GM19372 (cell line): ENCODE results near the gene BABAM2.
"Not testable (repeated sequence)": the region's sequence is repeated elsewhere in the genome, so short reads cannot be mapped to it uniquely, and the experiment has no call there.

ENCODE experiments used
- ATAC-seq: cut with Tn5 transposase; IDR thresholded peaks from one replicate; pipeline ENCODE4 v1.9.1; 2021; ENCODE audit warnings: mild to moderate bottlenecking, low read depth, moderate library complexity; ENCODE audit not compliant: unreplicated experiment

The BABAM2 gene

GRCh38 chr2:28319118-28320008 lies 428.8 kb downstream of the BABAM2 start:
- ATAC-seq: no peak

- no peak for ATAC-seq
These were observed 429.5 kb downstream of the BABAM2 start for GRCh38 chr2:28320009-28320365.

GRCh38 chr2:28320371-28320770 lies 429.8 kb downstream of the BABAM2 start:
- no peak for ATAC-seq

DNA sequence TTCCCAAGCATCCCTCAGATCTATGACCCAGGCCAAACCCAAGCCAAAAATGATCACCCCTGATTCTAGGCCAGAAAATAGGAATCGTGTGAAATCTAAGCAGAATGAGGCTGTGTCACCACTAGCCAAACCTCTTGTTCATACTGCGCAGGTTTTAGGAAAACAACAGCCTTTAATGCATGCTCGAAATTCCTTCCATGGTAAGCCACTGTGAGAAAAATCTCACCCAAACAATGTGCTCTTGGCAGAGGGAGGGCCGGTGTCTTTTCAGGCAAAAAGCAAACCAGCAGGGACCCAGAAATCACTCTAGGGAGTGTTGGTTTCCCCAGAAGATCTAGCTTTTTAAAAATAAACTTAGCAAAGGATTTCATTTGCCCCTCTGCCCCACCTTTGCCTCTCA lies 430.9 kb downstream of the BABAM2 start:
- no peak for ATAC-seq

- no peak for ATAC-seq
These were observed 431.5 kb downstream of the BABAM2 start for GRCh38 chr2:28322051-28322450.

DNA sequence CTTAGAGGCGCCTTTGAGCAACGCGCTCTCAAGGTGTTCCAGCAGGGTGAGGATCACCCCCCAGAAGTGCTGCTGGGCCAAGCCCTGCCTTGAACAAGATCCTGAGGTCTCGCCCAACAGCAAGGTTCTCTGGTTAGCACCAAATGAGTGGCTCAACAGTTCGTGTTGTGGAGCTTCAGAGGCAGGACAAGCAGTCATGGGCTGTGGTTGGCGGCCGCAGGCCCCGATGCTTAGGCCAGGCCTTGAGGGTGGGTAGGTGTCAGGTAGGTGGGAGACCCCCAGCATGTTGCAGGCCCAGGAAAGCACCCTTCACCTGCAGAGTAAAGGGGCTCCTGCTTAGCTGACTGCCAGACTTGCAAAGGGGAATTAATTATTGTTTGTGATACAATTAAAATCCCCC lies 431.9 kb downstream of the BABAM2 start:
- no peak for ATAC-seq

DNA sequence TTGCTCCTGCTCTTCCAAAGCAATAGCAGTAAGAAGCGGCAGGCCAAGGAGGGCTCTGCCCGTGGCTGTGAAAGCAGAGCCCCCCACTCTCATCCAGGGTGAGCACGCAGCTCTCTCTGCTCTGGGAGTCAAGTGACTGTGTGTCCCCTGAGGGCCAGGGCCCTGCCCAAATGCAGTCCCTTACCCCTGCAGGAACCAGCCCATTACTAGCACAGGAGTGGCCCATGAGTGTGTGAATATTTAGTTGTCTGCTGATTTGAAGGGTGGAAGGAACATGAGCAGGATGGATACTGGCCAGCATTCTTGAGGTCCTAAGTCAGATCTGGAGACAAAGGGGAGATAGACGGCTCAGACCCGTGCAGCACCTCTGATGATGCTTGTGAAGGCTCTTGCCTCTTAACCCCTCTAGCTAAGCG lies 432.5 kb downstream of the BABAM2 start:
- no peak for ATAC-seq

DNA sequence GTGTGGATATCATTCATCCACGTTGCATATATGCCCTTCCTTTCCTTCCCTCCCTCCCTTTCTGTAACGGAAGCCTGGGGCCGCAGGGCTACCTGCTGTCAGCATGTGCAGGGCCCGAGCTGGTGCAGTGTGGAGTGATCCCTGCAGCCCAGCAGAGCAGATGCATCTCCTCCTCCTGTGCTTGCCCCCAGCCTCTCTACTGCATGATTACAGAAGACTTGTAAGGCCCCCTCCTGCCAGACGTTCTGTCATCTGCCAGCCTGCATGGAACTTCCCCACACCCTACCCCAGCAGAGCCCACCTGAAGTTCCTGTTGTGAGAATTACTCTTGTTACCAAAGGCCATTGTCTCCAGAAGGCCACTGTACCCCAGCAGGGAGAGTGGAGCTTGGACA lies 434.6 kb downstream of the BABAM2 start:
- ATAC-seq: no peak

- no peak for ATAC-seq
These were observed 435.3 kb downstream of the BABAM2 start for GRCh38 chr2:28325567-28326468.

GRCh38 chr2:28326469-28326805 lies 435.9 kb downstream of the BABAM2 start:
- ATAC-seq: no peak

DNA sequence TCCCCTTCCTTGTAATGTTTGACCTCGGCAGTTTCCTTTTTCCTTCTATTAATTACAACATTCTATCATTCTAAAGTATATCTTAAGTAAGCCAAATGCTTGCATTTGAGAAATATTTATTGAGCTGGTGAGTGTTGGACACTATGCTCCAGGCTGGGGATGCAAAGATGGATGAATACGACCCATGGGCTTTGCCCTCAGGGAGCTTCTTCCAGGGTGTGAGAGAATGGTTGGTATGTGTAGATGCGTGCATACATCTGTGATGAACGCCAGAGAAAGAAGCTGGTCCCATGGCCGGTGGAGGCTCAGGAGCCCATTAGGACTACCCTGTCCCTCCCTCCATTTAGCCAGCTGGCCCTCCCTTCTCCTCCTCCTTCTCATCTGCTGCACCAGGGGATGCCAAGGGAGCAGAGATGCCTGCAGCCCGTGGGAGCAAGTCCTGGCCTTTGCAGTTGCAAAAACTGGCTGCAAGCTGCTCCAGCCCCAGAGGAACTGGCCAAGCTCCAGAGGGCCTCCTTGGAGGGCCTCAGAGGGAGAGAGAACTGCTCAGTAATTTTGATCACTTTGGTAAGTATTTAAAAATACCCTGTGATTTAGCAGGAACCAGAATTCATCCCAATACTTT lies 436.5 kb downstream of the BABAM2 start:
- no peak for ATAC-seq

GRCh38 chr2:28327581-28327955 lies 437.0 kb downstream of the BABAM2 start:
- no peak for ATAC-seq

- ATAC-seq: no peak
These were observed 437.7 kb downstream of the BABAM2 start for GRCh38 chr2:28327956-28328922.

GRCh38 chr2:28329184-28329583 lies 438.7 kb downstream of the BABAM2 start:
- ATAC-seq: no peak

- not testable (repeated sequence) for ATAC-seq
These were observed 440.2 kb downstream of the BABAM2 start for GRCh38 chr2:28330722-28331121.

DNA sequence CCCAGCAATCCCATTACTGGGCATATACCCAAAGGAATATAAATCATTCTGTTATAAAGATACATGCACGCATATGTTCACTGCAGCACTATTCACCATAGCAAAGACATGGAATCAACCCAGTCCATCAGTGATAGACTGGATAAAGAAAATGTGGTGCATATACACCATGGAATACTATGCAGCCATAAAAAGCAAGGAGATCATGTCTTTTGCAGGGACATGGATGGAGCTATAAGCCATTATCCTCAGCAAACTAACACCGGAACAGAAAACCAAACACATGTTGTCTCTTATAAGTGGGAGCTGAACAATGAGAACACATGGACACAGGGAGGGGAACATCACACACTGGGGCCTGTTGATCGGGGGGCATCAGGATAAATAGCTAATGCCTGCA lies 441.3 kb downstream of the BABAM2 start:
- ATAC-seq: not testable (repeated sequence)

GRCh38 chr2:28332696-28333095 lies 442.2 kb downstream of the BABAM2 start:
- no peak for ATAC-seq

- no peak for ATAC-seq
These were observed 443.3 kb downstream of the BABAM2 start for GRCh38 chr2:28333606-28334526.

DNA sequence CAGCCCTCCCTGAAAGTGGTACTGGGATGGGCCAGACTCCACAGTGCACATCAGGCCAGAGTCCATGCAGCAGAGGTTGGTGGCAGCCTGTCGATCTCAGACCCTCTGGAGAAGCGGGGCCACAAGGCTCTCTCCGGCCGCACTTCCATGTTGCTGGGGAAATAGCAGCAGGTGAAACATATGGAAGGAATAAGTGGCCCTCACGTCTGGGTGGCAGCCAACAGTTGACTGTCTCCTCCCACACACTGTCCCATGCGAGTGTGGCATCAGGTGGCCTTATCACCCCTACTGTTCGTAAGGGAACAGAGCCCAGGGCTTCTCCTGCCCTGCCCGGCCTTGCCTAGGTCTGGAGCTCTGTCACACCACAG lies 444.0 kb downstream of the BABAM2 start:
- ATAC-seq: no peak
